ENCODE data around the gene DDX17.

The DDX17 gene

GRCh38 chr22:38467438-38467903, 38.6 kb downstream of the DDX17 start:
- no peak for DNase-seq

- no peak for DNase-seq
Observed at GRCh38 chr22:38465673-38466490, 40.2 kb downstream of the DDX17 start.

DNA sequence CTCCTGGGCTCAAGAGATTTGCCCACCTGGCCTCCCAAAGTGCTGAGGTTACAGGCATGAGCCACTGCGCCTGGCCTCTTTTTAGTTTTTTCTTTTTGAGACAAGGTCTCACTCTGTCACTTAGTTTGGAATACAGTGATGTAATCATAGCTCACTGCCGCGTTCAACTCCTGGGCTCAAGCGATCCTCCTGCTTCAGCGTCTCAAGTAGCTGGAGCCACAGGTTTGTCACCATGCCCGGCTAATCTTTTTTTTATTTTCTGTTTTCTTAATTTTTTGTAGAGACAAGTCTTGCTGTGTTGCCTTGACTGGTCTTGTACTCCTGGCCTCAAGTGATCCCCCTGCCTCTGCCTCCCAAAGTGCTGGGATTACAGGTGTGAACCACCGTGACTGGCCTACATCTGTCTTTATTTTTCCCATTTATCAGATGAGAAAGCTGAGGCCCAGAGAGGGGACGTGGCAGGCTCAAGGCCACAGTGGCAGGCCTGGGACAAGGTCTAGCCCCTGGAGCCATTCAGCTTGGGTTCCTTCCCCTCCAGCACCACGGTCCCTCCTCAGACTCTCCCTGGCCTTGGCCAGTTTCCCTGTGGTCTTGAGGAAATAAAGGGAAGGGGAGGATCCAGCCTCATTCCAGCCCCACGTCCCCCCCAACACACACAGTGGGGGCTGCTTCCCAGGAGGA, 41.0 kb downstream of the DDX17 start:
- no peak for DNase-seq

DNA sequence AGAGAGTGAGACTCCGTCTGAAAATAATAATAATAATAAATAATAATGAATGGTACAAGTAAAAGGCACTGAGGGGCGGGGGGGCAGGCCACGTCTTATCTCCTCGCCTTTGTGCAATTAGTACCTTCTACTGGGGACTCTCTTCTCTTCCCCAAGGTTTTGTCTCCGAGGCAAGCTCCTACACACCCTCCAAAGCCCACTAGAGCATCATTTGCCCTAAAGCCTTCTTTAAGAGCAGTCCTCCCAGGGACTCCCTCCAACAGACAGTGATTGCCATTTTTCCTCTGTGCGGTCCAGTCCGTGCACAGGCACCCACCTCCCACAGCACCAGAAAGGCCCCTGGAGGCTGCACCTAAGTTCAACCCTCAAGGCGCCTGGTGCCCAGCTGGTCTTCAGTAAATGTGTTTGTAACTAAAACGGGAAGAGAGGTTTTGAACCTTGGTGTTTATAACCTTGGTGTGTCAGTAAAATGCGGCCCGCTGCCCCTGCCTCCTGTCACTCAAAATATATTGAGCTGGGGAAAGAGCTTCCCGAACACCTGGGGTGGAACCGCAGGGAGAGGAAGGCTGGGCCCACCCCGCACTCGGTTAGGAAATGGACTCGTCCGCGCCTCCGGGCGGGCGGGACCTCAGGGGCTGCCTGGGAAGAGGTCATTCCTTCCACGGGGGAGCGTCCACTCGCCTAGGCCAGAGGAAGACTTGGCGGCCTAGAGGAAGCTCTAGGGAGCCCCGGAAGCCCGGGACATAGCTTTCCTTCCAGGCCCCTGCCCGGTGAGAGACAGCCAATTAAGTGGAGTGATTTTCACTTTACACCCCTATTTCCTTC, 42.9 kb downstream of the DDX17 start:
- no peak for DNase-seq

GRCh38 chr22:38461414-38462081, 44.6 kb downstream of the DDX17 start:
- peak in 54 of 58 donors; percentile 25 to 89 (median 66) for DNase-seq

GRCh38 chr22:38461057-38461413, 45.1 kb downstream of the DDX17 start:
- no peak for DNase-seq

GRCh38 chr22:38460426-38460840, 45.7 kb downstream of the DDX17 start:
- DNase-seq: no peak

GRCh38 chr22:38456841-38457699, 49.0 kb downstream of the DDX17 start:
- DNase-seq: peak in 9 of 58 donors; percentile 10 to 58 (median 33)

DNA sequence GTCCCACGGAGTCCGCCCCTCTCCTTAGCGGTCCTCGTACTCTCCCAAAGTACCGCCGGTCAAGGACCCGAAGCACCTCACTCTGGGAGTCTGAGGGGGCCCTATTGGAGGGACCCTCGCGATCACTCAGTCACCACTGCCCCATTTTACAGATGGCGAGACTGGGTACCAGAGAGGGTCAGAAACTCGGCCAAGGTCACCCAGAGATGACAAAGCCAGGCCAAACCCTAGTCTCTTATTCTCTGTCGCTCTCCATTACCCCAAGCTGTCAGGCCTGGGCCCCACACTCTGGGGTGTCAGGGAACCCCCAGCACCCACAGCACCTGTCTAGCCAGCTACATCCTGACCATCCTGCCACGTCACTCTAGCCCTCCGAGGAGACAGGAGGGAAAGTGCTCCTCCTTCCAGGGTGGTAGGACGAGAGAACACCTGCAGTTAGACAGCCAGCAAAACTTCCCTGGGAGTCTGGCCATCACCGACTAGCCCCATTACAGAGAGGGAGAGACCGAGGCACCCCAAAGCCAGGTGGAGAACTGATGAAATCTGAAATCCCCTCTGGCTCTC, 49.8 kb downstream of the DDX17 start:
- DNase-seq: no peak

DNA sequence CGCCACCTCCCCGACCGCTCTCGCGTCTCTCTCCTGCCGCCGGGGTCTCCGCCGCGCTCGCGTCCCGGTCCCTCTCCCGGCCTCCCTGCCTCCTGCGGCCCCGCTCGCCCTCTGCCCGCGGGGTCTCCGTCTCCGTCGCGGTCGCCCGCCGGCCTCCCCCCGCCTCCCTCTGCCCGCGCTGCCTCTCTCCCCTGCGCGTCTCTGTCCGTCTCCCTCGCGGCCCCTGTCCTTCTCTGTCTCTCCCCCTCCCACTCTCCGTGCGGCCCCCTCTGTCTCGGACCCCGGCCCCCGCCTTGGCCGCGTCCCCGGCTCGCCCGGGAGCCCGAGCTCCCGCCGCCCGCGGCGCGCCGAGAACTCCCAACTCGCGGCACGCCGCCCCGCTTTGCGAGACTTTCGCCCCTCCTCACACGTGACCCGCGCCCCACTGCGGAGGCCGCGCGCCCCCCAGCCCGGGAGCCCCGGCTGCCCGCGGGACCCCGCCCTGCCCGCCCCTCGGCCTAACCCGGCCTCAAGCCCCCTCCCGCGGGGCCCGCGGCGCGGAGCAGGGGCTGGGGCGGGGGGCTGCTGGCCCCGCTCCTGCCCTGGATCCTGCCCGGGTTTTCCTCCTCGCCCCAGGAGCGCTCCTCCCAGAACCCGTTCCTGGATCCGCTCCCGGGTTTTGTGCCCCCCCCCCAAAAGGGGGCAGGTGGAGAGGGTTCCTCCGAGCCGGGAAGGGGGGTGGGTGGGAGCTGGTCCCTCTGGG, 50.4 kb downstream of the DDX17 start:
- DNase-seq: peak in 16 of 58 donors; percentile 7 to 70 (median 38)

- DNase-seq: no peak
Observed at GRCh38 chr22:38455076-38455529, 51.0 kb downstream of the DDX17 start, which contains the start of gene KCNJ4. TSS of gene KCNJ4 (minus strand) at chr22:38455199. CDS start at chr22:38428132, 27,067 bp downstream.

GRCh38 chr22:38454353-38455075, 51.6 kb downstream of the DDX17 start:
- peak in 2 of 58 donors; percentile 29 to 41 for DNase-seq

DNA sequence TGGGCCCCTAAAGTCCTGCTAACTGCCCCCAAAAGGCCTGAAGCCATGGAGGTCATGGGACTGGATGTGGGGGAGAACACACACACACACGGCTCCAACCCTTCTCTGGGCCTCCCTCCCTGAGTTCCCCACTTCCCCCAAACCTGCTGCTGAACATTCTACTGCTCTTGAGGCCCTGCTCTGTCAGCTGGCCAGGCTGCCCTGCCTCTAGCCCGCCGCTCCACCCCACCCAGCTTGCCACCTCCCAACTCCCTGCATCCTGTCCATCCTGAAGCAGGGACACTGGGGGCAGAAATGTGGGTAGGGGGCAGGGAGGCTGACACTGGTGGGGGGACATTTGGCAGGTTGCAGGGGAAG, 52.1 kb downstream of the DDX17 start:
- no peak for DNase-seq

DNA sequence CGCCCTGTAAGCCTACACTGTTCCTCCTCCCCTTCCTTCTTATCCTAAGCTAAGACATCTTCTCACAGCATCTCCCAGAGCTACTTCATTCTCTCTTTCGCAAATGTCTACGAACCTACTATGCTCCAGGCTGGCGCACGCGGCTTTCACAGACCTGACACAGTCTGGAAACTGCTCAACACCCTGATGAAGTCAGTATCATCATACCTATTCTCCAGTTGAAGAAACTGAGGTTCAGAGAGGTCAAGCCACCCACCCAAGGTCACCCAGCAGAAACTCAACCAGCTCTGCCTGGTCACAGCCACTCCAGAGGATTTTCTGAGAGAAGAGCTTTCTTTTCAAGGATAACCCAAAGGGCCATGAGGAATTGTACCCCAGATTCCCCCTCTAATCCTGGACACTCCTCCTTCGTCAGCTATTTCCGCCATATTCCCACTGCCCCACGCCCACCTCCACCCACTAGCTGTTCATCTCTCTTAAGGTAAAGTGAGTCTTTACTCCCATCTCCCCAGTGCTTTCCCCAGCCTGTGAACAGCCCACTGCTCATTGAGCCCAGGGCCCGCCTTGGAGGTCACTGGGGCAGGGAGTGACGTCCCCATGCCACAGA, 52.9 kb downstream of the DDX17 start:
- DNase-seq: no peak

GRCh38 chr22:38452373-38453065, 53.6 kb downstream of the DDX17 start:
- DNase-seq: peak in 46 of 58 donors; percentile 16 to 86 (median 64)

DNA sequence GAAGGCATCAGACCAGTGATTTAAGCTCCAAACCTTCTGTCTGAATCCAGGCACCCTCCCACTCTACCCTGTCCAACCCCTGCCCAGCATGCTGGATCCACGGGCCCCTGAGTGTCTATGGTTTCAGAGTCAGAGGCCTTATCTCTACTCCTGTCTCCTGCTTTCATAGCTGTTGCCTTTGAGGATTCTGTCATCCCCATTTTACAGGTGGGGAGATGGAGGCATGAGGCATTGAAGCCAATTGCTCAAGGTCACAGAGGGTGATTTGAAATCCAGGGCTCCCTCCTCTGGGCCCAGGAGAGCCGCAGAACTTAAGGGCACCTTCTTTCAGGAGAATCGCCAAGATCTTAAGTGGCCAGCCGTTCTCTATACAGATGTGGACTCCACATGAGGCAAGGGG, 54.2 kb downstream of the DDX17 start:
- no peak for DNase-seq

- no peak for DNase-seq
Observed at GRCh38 chr22:38451404-38451803, 54.7 kb downstream of the DDX17 start.
